ENCODE measurements around the gene PXDN.

DNA sequence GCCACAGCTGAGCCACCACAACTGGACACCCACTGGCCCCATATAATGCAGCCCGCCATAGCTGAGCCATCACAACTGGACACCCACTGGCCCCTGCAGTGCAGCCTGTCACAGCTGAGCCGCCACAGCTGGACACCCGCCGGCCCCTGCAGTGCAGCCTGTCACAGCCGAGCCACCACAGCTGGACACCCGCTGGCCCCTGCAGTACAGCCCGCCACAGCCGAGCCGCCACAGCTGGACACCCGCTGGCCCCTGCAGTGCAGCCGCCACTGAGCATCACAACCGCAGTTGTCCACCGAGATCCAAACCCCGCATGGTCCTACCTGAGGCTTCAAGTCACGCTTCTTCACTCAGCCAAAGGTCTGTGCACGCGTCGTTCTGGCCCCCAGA, 134.2 kb downstream of the PXDN start:
- TF ChIP-seq ZFP3 (CRISPR knock-in tag; IDR thresholded peaks at IDR 0.05) = no peak
- TF ChIP-seq BACH2 (CRISPR knock-in tag; IDR thresholded peaks at IDR 0.05; ENCODE audit: borderline replicate concordance) = no peak
- no peak for TF ChIP-seq CREB5 (CRISPR knock-in tag; IDR thresholded peaks at IDR 0.05; ENCODE audit: low read depth)
- no peak for TF ChIP-seq PATZ1 (CRISPR knock-in tag; IDR thresholded peaks at IDR 0.05; ENCODE audit: borderline replicate concordance)
- TF ChIP-seq PPARA (CRISPR knock-in tag; IDR thresholded peaks at IDR 0.05; ENCODE audit: borderline replicate concordance) = no peak
- TF ChIP-seq ISL1 (CRISPR knock-in tag; IDR thresholded peaks at IDR 0.05) = no peak
- TF ChIP-seq ZFP30 (CRISPR knock-in tag; IDR thresholded peaks at IDR 0.05) = no peak
- no peak for TF ChIP-seq SNAI2 (CRISPR knock-in tag; IDR thresholded peaks at IDR 0.05)
- no peak for TF ChIP-seq ZC3H10 (CRISPR knock-in tag; IDR thresholded peaks at IDR 0.05)
- no peak for TF ChIP-seq TOX (CRISPR knock-in tag; IDR thresholded peaks at IDR 0.05; ENCODE audit: borderline replicate concordance)
